Articular chondrocyte of knee joint (primary cell): ENCODE results near the gene SEC24B. TPM values are rescaled to one million over a fixed set of nuclear protein-coding genes. Genes with fewer than 3 reads are reported as not detected.

Source experiments
- small RNA-seq: library from RNA; depleted of rRNA; stranded (forward); fragments of <200 nt; gene quantifications from one replicate; pipeline ENCODE3, GENCODE V24; 2012
- total RNA-seq: library from RNA; depleted of rRNA; stranded (reverse); fragments of >200 nt; gene quantifications from 2 replicates; pipeline ENCODE4 v1.2.3, GENCODE V29; 2012

SEC24B gene
- total RNA-seq, result 26.9 and 33.1 TPM in 2 replicates

GRCh38 chr4:109433205-109434006 is at the start of gene SEC24B:
TSS of gene SEC24B (plus strand) at chr4:109433815. CDS start at chr4:109433870, 55 bp downstream.

GRCh38 chr4:109559983-109560686 is 126.5 kb downstream of the SEC24B start, which contains the start of gene MCUB:
TSS of gene MCUB (plus strand) at chr4:109560246. CDS start at chr4:109560338, 92 bp downstream.

Small RNA genes within 50 kb of the gene (small RNA-seq; reads per million reads assigned to genes)
- gene MIR576, result 10.3 reads per million, percentile 94 among the genes with 10 or more reads in this experiment
- not detected for gene RN7SL55P

Other genes with a start within 250 kb of the SEC24B start
- under 0.01 and 0.22 TPM in 2 replicates for gene COL25A1, start 131.2 kb upstream of the SEC24B start, total RNA-seq
- gene MCUB, start 126.4 kb downstream of the SEC24B start, total RNA-seq, result 37.2 and 37.3 TPM in 2 replicates